ENCODE measurements around the gene KANSL1. TPM values are rescaled to one million over a fixed set of nuclear protein-coding genes. Genes with fewer than 3 reads are reported as not detected.
A peak's percentile ranks its signal among the peaks of the same experiment; 100 is the strongest.

KANSL1 gene
- total and polyA plus RNA-seq, 2 of the 4 experiments (the other 2 are of a cell fraction), result 19.1 to 49.6 TPM

DNA sequence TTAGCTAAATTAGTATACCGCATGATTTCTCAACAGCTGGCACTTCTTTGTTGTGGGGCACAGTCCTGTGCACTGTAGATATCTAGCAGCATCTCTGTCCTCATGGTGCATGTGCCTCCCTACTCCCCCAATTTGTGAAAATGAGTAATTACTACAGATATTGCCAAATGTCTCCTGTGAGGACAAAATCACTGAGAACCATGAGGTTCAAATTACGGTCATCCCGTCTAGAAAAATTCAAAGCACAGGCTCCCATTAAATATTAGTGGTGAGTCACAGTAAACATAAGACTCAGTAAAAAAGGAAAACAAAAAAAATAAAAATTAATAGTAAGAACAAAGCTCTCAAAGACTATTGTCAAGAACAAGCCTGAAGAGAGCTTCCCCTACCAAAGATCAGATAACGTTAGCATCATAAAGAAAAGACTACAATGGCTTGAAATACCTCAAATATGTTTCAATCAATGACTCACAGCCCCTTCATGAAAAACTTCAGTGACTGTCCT lies 136.4 kb downstream of the KANSL1 start:
- in situ Hi-C loops (cut with MboI; ENCODE audit: low sequenced_read_pairs) (no loop called here), intact Hi-C loops (cut with micrococcal nuclease) (no loop called here), dilution Hi-C loops (cut with HindIII; ENCODE audit: low sequenced_read_pairs, unreplicated experiment) (no loop called here)
- H4K20me1 ChIP-seq (ENCODE audit: insufficient read depth, low read length), result peaks cover 35% of the 10 kb centered on the region
- no CpG with 5 or more reads among the region's 4 CpGs for WGBS, 2 experiments (ENCODE audit: extremely low coverage in 2 of 2, insufficient read length in 1 of 2)
- H3K4ac ChIP-seq (ENCODE audit: low read depth, low read length), result no peak overlapping the region
- H4K91ac ChIP-seq (ENCODE audit: insufficient read depth, low read depth, low read length), result no peak overlapping the region
- H3K79me1 ChIP-seq (ENCODE audit: low read depth in 1 of 2, low read length in 2 of 2), result peaks cover 19 to 71% of the 10 kb centered on the region in 2 experiments
- DNase-seq (peak; percentile 74), ATAC-seq (ENCODE audit: low read depth) (peak; percentile 77)
- no peak overlapping the region for H2AK9ac ChIP-seq (replicated peaks; ENCODE audit: low read depth, low read length, poor library complexity)
- TF ChIP-seq, protein P1, sequence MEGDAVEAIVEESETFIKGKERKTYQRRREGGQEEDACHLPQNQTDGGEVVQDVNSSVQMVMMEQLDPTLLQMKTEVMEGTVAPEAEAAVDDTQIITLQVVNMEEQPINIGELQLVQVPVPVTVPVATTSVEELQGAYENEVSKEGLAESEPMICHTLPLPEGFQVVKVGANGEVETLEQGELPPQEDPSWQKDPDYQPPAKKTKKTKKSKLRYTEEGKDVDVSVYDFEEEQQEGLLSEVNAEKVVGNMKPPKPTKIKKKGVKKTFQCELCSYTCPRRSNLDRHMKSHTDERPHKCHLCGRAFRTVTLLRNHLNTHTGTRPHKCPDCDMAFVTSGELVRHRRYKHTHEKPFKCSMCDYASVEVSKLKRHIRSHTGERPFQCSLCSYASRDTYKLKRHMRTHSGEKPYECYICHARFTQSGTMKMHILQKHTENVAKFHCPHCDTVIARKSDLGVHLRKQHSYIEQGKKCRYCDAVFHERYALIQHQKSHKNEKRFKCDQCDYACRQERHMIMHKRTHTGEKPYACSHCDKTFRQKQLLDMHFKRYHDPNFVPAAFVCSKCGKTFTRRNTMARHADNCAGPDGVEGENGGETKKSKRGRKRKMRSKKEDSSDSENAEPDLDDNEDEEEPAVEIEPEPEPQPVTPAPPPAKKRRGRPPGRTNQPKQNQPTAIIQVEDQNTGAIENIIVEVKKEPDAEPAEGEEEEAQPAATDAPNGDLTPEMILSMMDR (conservative IDR thresholded peaks at IDR 0.05; ENCODE audit: low read depth, low read length), result no peak
- TF ChIP-seq MAFK (IDR thresholded peaks at IDR 0.05; ENCODE audit: low read depth, low read length), result no peak
- TF ChIP-seq MXI1 (IDR thresholded peaks at IDR 0.05; ENCODE audit: borderline replicate concordance, low read depth, low read length), result no peak
- peak; percentile 81 for TF ChIP-seq BHLHE40 (IDR thresholded peaks at IDR 0.05; ENCODE audit: low read depth, low read length)
- TF ChIP-seq RFX5 (IDR thresholded peaks at IDR 0.05; ENCODE audit: low read depth, low read length), result no peak
- TF ChIP-seq POLR2A (IDR thresholded peaks at IDR 0.05; ENCODE audit: low read depth, low read length), result no peak
- TF ChIP-seq, protein P2, sequence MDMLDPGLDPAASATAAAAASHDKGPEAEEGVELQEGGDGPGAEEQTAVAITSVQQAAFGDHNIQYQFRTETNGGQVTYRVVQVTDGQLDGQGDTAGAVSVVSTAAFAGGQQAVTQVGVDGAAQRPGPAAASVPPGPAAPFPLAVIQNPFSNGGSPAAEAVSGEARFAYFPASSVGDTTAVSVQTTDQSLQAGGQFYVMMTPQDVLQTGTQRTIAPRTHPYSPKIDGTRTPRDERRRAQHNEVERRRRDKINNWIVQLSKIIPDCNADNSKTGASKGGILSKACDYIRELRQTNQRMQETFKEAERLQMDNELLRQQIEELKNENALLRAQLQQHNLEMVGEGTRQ (IDR thresholded peaks at IDR 0.05; ENCODE audit: low read depth, low read length), result no peak
- TF ChIP-seq MAZ (IDR thresholded peaks at IDR 0.05; ENCODE audit: borderline replicate concordance, low read depth, low read length), result no peak
- peak; percentile 85 for TF ChIP-seq CEBPB (IDR thresholded peaks at IDR 0.05; ENCODE audit: low read depth, low read length)
- no peak for TF ChIP-seq RAD21 (IDR thresholded peaks at IDR 0.05; ENCODE audit: low read length)
- TF ChIP-seq SMC3 (IDR thresholded peaks at IDR 0.05; ENCODE audit: low read depth, low read length), result no peak
- TF ChIP-seq FOS (IDR thresholded peaks at IDR 0.05; ENCODE audit: low read depth, low read length), result peak; percentile 17; the same call in 1 of the 2 replicates
- no peak for TF ChIP-seq ELK1 (IDR thresholded peaks at IDR 0.05; ENCODE audit: borderline replicate concordance, low read depth, low read length)
- no peak for TF ChIP-seq RCOR1 (IDR thresholded peaks at IDR 0.05; ENCODE audit: insufficient replicate concordance, low read length)
- no peak for TF ChIP-seq NFE2L2 (IDR thresholded peaks at IDR 0.05; ENCODE audit: low read depth, low read length)
- no peak for TF ChIP-seq CHD1 (IDR thresholded peaks at IDR 0.05; ENCODE audit: low read depth, low read length)
- H3K23ac ChIP-seq (ENCODE audit: low read depth, low read length), result 0 out of 2 replicates have a peak overlapping the region, but pooled peaks have one; percentile 31
- no peaks in the 10 kb centered on the region for H3K27me3 ChIP-seq (ENCODE audit: control insufficient read depth, insufficient read depth, low read length)
- H3K36me3 ChIP-seq (ENCODE audit: control insufficient read depth, insufficient read depth, low read length), result peaks cover 10% of the 10 kb centered on the region
- H2AK5ac ChIP-seq (ENCODE audit: low read depth, low read length), result peak overlapping the region; percentile 12; the same call in 1 of the 2 replicates
- H4K8ac ChIP-seq (ENCODE audit: low read depth in 2 of 2, low read length in 2 of 2), result no peak overlapping the region
- peak overlapping the region; percentile 42; the same call in 1 of the 2 replicates for H3K4me2 ChIP-seq (ENCODE audit: low read depth, low read length)
- peaks cover 4% of the 10 kb centered on the region; the same call in 1 of the 2 replicates for H3K4me1 ChIP-seq (ENCODE audit: control insufficient read depth, insufficient read depth, low read length)
- no peak overlapping the region for H3K18ac ChIP-seq (ENCODE audit: low read depth, low read length)
- no peak overlapping the region for H3K27ac ChIP-seq (ENCODE audit: insufficient read depth, low read length)
- H3K9ac ChIP-seq (ENCODE audit: low read depth, low read length), result no peak overlapping the region
- H3K9me1 ChIP-seq (ENCODE audit: insufficient read depth, low read length), result peaks cover 4% of the 10 kb centered on the region
- no peak overlapping the region for H2BK15ac ChIP-seq (ENCODE audit: low read depth, low read length)
- no peak overlapping the region for H2AFZ ChIP-seq (replicated peaks; ENCODE audit: low read length, poor library complexity)
- peak overlapping the region; percentile 53 for H2BK5ac ChIP-seq (ENCODE audit: low read depth, low read length, poor library complexity, severe bottlenecking)
- H3K9me3 ChIP-seq (ENCODE audit: control insufficient read depth, insufficient read depth, low read length), result no peaks in the 10 kb centered on the region
- H3K4me3 ChIP-seq (ENCODE audit: insufficient read depth, low read depth, low read length), result no peak overlapping the region
- CTCF ChIA-PET, result interaction anchor here (0.7 to 1.3 kb wide), 3 partner anchors 12 to 156 kb away, joined by 5 to 8 read pairs (median 5); no protein-coding TSS in a partner anchor
- no peak overlapping the region for H3K14ac ChIP-seq (replicated peaks; ENCODE audit: low read depth, low read length)
- no TSS peak for BruUV-seq (replicated peaks)
- H2BK120ac ChIP-seq (ENCODE audit: low read depth, low read length), result no peak overlapping the region
- POLR2A ChIA-PET (ENCODE audit: unreplicated experiment), result no interaction called here
- H4K5ac ChIP-seq (ENCODE audit: low read depth, low read length), result no peak overlapping the region
- no peak overlapping the region for H3K56ac ChIP-seq (ENCODE audit: extremely low read depth, insufficient read depth, low read length)
- no peak overlapping the region for H2BK20ac ChIP-seq (ENCODE audit: low read depth, low read length)

Data from IMR-90 (cell line).